ENCODE measurements around the gene CEMIP. TPM values are rescaled to one million over a fixed set of nuclear protein-coding genes. Genes with fewer than 3 reads are reported as not detected.

CEMIP gene
- total and polyA plus RNA-seq, 2 of the 13 experiments (the other 11 are each of a cell fraction or from before 2014, with no cell fraction given) = 4.3 to 28.5 TPM

- no peak overlapping the region for H3K4me3 ChIP-seq (replicated peaks in 1 of 3; ENCODE audit: insufficient read depth in 1 of 3, low read depth in 2 of 3, low read length in 3 of 3)
- H3K9ac ChIP-seq (ENCODE audit: insufficient read depth, low read depth, low read length) = no peak overlapping the region
- H4K20me1 ChIP-seq (ENCODE audit: insufficient read depth, low read length) = no peaks in the 10 kb centered on the region
- no peak overlapping the region for H3K27ac ChIP-seq (ENCODE audit: extremely low read length, insufficient read depth, low read length)
- H3K4me2 ChIP-seq (ENCODE audit: low read depth, low read length) = no peak overlapping the region
- 92% methylated on average over 9 of the region's 12 CpGs for WGBS (ENCODE audit: low lambda C conversion rate)
- H3K4me1 ChIP-seq (ENCODE audit: insufficient read depth, low read length) = no peaks in the 10 kb centered on the region
- no peak overlapping the region for H2AFZ ChIP-seq (ENCODE audit: low read length)
- DNase-seq (ENCODE audit: low spot score) (no peak), FAIRE-seq (no peak), ATAC-seq (no peak)
- no peaks in the 10 kb centered on the region for H3K79me2 ChIP-seq (ENCODE audit: insufficient read depth, low read length)
- peaks cover 8 to 63% of the 10 kb centered on the region in 2 experiments for H3K36me3 ChIP-seq (replicated peaks in 1 of 2; ENCODE audit: control insufficient read depth in 1 of 2, insufficient read depth in 2 of 2, low read length in 2 of 2)
- no peaks in the 10 kb centered on the region for H3K27me3 ChIP-seq (ENCODE audit: control insufficient read depth in 1 of 2, insufficient read depth in 2 of 2, low read length in 2 of 2)
- CTCF ChIA-PET (ENCODE audit: low intra/inter-chr PET ratio, low total read pairs) = no interaction called here
- no TSS peak for BruUV-seq (replicated peaks)
- H3K9me3 ChIP-seq (ENCODE audit: low read length) = no peaks in the 10 kb centered on the region
- no peak for TF ChIP-seq CENPX (CRISPR knock-in tag; IDR thresholded peaks at IDR 0.05)
- TF ChIP-seq ZNF280D (CRISPR knock-in tag; IDR thresholded peaks at IDR 0.05) = no peak
- TF ChIP-seq IRF9 (CRISPR knock-in tag; IDR thresholded peaks at IDR 0.05; ENCODE audit: borderline replicate concordance) = no peak
- no peak for TF ChIP-seq MAFF (IDR thresholded peaks at IDR 0.05; ENCODE audit: low read depth, low read length)
- TF ChIP-seq ZBTB4 (CRISPR knock-in tag; IDR thresholded peaks at IDR 0.05; ENCODE audit: borderline replicate concordance) = no peak
- TF ChIP-seq MED1 (CRISPR knock-in tag; IDR thresholded peaks at IDR 0.05) = no peak
- in situ Hi-C loops (cut with HindIII; ENCODE audit: extremely low pct_ligation_motif_present, low pct_unique_long_range_greater_than_20kb) = no loop called here
- POLR2A ChIA-PET = no interaction called here
- intact Hi-C loops (cut with micrococcal nuclease; ENCODE audit: unreplicated experiment) = no loop called here
These were observed 92.7 kb downstream of the CEMIP start for GRCh38 chr15:80871858-80872257.
